NCI-H82 (cell line): Measurements from ENCODE around the gene RAVER1.
A peak's percentile ranks its signal among the peaks of the same experiment; 100 is the strongest.
"Not testable (repeated sequence)": the region's sequence is repeated elsewhere in the genome, so short reads cannot be mapped to it uniquely, and the experiment has no call there.

Experiments
- DNase-seq: peaks from one replicate; lab custom pipeline; 2025; lab: John Stamatoyannopoulos, UW

The RAVER1 gene

GRCh38 chr19:10291554-10292205 lies 41.6 kb downstream of the RAVER1 start:
- DNase-seq: no peak

GRCh38 chr19:10290876-10291553 lies 42.3 kb downstream of the RAVER1 start:
- peak; percentile 76 for DNase-seq

GRCh38 chr19:10290357-10290875 lies 42.9 kb downstream of the RAVER1 start:
- peak; percentile 51 for DNase-seq

- peak; percentile 84 for DNase-seq
These were observed 43.4 kb downstream of the RAVER1 start, which contains the start of gene ICAM5 for GRCh38 chr19:10289836-10290356. TSS of gene ICAM5 (plus strand) at chr19:10289952. CDS start at chr19:10290044, 92 bp downstream.

- DNase-seq: peak; percentile 92
These were observed 44.0 kb downstream of the RAVER1 start for GRCh38 chr19:10289167-10289835.

- DNase-seq: peak; percentile 91
These were observed 44.6 kb downstream of the RAVER1 start for GRCh38 chr19:10288662-10289166.

- peak; percentile 78 for DNase-seq
These were observed 46.3 kb downstream of the RAVER1 start, which contains the start of gene ICAM4 for GRCh38 chr19:10286803-10287737. TSS of gene ICAM4 (plus strand) at chr19:10286955. CDS start at chr19:10287013, 58 bp downstream.

GRCh38 chr19:10285393-10285792 lies 47.9 kb downstream of the RAVER1 start:
- DNase-seq: no peak

GRCh38 chr19:10284960-10285278 lies 48.4 kb downstream of the RAVER1 start:
- no peak for DNase-seq

- DNase-seq: no peak
These were observed 49.0 kb downstream of the RAVER1 start for GRCh38 chr19:10284065-10284959.

GRCh38 chr19:10283301-10284064 lies 49.8 kb downstream of the RAVER1 start:
- DNase-seq: no peak

- not testable (repeated sequence) for DNase-seq
These were observed 51.3 kb downstream of the RAVER1 start for GRCh38 chr19:10282043-10282442.

- no peak for DNase-seq
These were observed 53.4 kb downstream of the RAVER1 start for GRCh38 chr19:10279737-10280442.

GRCh38 chr19:10278935-10279334 lies 54.4 kb downstream of the RAVER1 start:
- DNase-seq: no peak

- no peak for DNase-seq
These were observed 55.3 kb downstream of the RAVER1 start for GRCh38 chr19:10277795-10278589.

- DNase-seq: no peak
These were observed 58.7 kb downstream of the RAVER1 start for GRCh38 chr19:10274589-10274988.

GRCh38 chr19:10271543-10272086 lies 61.7 kb downstream of the RAVER1 start:
- DNase-seq: peak; percentile 47
